HepG2 (cell line): ENCODE results near the gene CTDP1.

ENCODE experiments used
- CREM ChIP-seq, 2 experiments: sonication (generic) in 1 of 2; formaldehyde crosslinking in 1 of 2; IDR thresholded peaks; 2 replicates each; pipeline versions ENCODE4 v1.4.0 to v1.6.1; 2016 to 2020; ENCODE audit warnings: antibody characterized with exemption in 1 of 2, mild to moderate bottlenecking in 1 of 2, missing genetic modification reagents in 1 of 2
- CTCF ChIP-seq: sonication (generic); formaldehyde crosslinking; IDR thresholded peaks from 2 replicates; pipeline ENCODE4 v1.5.0; 2020; ENCODE audit warnings: mild to moderate bottlenecking, missing genetic modification reagents, moderate library complexity
- SIN3A ChIP-seq: IDR thresholded peaks from 2 replicates; pipeline ENCODE4 v1.6.1; 2011; ENCODE audit warnings: low read depth, mild to moderate bottlenecking, control low read depth, low read length, borderline replicate concordance
- ZNF629 ChIP-seq: sonication (generic); formaldehyde crosslinking; conservative IDR thresholded peaks from 2 replicates; pipeline ENCODE4 v1.5.0; 2020; ENCODE audit warnings: missing genetic modification reagents
- TF ChIP-seq, protein P1 (sequence below): sonication (generic); formaldehyde crosslinking; IDR thresholded peaks from 2 replicates; pipeline ENCODE4 v1.9.0; 2021; ENCODE audit warnings: missing genetic modification reagents, borderline replicate concordance
- TF ChIP-seq, protein P2 (sequence below), 2 experiments: IDR thresholded peaks; 2 replicates each; pipeline ENCODE4 v1.6.1; 2011 to 2012; ENCODE audit warnings: low read length in 2 of 2, borderline replicate concordance in 1 of 2, low read depth in 1 of 2, mild to moderate bottlenecking in 1 of 2, moderate library complexity in 1 of 2

DNA sequence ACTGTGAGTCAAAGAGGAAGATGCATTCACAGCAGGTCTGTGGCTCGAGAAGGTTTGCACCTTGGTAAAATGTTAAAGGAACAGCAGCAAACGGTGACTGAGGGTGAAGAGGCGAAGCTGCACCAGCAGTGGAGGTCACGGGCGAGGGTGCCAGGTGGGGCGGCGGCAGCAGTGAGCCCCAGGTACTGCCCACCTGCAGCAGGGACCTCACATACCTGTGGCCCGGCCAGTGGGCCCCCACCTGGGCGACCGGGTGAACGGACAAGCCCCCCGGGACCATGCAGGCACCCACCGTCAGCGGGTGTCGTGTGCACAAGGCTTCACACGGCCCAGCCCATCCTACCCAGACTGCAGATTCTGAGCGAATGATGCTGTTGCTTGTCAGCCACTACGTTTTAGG lies 94.5 kb downstream of the CTDP1 start:
- no peak for TF ChIP-seq SIN3A
- TF ChIP-seq ZNF629 (CRISPR knock-in tag) = no peak
- TF ChIP-seq, protein P1, sequence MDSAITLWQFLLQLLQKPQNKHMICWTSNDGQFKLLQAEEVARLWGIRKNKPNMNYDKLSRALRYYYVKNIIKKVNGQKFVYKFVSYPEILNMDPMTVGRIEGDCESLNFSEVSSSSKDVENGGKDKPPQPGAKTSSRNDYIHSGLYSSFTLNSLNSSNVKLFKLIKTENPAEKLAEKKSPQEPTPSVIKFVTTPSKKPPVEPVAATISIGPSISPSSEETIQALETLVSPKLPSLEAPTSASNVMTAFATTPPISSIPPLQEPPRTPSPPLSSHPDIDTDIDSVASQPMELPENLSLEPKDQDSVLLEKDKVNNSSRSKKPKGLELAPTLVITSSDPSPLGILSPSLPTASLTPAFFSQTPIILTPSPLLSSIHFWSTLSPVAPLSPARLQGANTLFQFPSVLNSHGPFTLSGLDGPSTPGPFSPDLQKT (CRISPR knock-in tag) = no peak
- TF ChIP-seq CREM (IDR thresholded peaks at IDR 0.05) = no peak
- no peak for TF ChIP-seq CREM (CRISPR knock-in tag; IDR thresholded peaks at IDR 0.05)
- TF ChIP-seq, protein P2, sequence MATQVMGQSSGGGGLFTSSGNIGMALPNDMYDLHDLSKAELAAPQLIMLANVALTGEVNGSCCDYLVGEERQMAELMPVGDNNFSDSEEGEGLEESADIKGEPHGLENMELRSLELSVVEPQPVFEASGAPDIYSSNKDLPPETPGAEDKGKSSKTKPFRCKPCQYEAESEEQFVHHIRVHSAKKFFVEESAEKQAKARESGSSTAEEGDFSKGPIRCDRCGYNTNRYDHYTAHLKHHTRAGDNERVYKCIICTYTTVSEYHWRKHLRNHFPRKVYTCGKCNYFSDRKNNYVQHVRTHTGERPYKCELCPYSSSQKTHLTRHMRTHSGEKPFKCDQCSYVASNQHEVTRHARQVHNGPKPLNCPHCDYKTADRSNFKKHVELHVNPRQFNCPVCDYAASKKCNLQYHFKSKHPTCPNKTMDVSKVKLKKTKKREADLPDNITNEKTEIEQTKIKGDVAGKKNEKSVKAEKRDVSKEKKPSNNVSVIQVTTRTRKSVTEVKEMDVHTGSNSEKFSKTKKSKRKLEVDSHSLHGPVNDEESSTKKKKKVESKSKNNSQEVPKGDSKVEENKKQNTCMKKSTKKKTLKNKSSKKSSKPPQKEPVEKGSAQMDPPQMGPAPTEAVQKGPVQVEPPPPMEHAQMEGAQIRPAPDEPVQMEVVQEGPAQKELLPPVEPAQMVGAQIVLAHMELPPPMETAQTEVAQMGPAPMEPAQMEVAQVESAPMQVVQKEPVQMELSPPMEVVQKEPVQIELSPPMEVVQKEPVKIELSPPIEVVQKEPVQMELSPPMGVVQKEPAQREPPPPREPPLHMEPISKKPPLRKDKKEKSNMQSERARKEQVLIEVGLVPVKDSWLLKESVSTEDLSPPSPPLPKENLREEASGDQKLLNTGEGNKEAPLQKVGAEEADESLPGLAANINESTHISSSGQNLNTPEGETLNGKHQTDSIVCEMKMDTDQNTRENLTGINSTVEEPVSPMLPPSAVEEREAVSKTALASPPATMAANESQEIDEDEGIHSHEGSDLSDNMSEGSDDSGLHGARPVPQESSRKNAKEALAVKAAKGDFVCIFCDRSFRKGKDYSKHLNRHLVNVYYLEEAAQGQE (IDR thresholded peaks at IDR 0.05; ENCODE audit: borderline replicate concordance in 1 of 2, low read depth in 1 of 2, low read length in 2 of 2) = no peak
- TF ChIP-seq CTCF (CRISPR knock-in tag) = no peak
